GM12865 (cell line): ENCODE data around the gene RANBP6.
"Not testable (repeated sequence)": the region's sequence is repeated elsewhere in the genome, so short reads cannot be mapped to it uniquely, and the experiment has no call there.

Source experiments
- DNase-seq: peaks from one replicate; pipeline ENCODE4 v3.0.0; 2010; ENCODE audit warnings: low read depth
- H3K4me3 ChIP-seq: 2 replicates; pipeline ENCODE4 v1.5.1; 2011; ENCODE audit warnings: mild to moderate bottlenecking, low read depth, low read length, control low read depth
- CTCF ChIP-seq: IDR thresholded peaks from 2 replicates; pipeline ENCODE4 v1.5.1; 2011; ENCODE audit warnings: low read length, control low read depth, low read depth, inconsistent platforms; ENCODE audit not compliant: insufficient read depth; ENCODE audit errors: missing control alignments

The RANBP6 gene

GRCh38 chr9:6029604-6030274 lies 14.3 kb upstream of the RANBP6 start:
- TF ChIP-seq CTCF: no peak
- DNase-seq: no peak
- no peak overlapping the region for H3K4me3 ChIP-seq

GRCh38 chr9:6024035-6024554 lies 8.7 kb upstream of the RANBP6 start:
- H3K4me3 ChIP-seq: no peak overlapping the region
- peak; percentile 65 for DNase-seq
- TF ChIP-seq CTCF: peak; percentile 61

- H3K4me3 ChIP-seq: not testable (repeated sequence)
Observed at GRCh38 chr9:6016975-6017374, 1.6 kb upstream of the RANBP6 start.

GRCh38 chr9:6014670-6015270 lies 654 bp downstream of the RANBP6 start:
- TF ChIP-seq CTCF: no peak
- no peak for DNase-seq
- peak overlapping the region; percentile 70 for H3K4me3 ChIP-seq

More at GRCh38 chr9:6016975-6017374, 1.6 kb upstream of the RANBP6 start:
- DNase-seq: not testable (repeated sequence)

- DNase-seq: peak; percentile 99
- TF ChIP-seq CTCF: no peak
Observed at GRCh38 chr9:6008169-6008979, 7.0 kb downstream of the RANBP6 start.

GRCh38 chr9:6007770-6008168 lies 7.7 kb downstream of the RANBP6 start:
- no peak for TF ChIP-seq CTCF
- peak overlapping the region; percentile 66 for H3K4me3 ChIP-seq

More at GRCh38 chr9:6008169-6008979, 7.0 kb downstream of the RANBP6 start:
- H3K4me3 ChIP-seq: peak overlapping the region; percentile 66

More at GRCh38 chr9:6007770-6008168, 7.7 kb downstream of the RANBP6 start:
- peak; percentile 81 for DNase-seq
